GM19324 (cell line): ENCODE measurements around the gene GRK3.
"Not testable (repeated sequence)": the region's sequence is repeated elsewhere in the genome, so short reads cannot be mapped to it uniquely, and the experiment has no call there.

Experiments used
- ATAC-seq: cut with Tn5 transposase; IDR thresholded peaks from one replicate; pipeline ENCODE4 v1.9.1; 2021; ENCODE audit warnings: mild to moderate bottlenecking, moderate library complexity; ENCODE audit not compliant: unreplicated experiment, low FRiP score

The GRK3 gene

DNA sequence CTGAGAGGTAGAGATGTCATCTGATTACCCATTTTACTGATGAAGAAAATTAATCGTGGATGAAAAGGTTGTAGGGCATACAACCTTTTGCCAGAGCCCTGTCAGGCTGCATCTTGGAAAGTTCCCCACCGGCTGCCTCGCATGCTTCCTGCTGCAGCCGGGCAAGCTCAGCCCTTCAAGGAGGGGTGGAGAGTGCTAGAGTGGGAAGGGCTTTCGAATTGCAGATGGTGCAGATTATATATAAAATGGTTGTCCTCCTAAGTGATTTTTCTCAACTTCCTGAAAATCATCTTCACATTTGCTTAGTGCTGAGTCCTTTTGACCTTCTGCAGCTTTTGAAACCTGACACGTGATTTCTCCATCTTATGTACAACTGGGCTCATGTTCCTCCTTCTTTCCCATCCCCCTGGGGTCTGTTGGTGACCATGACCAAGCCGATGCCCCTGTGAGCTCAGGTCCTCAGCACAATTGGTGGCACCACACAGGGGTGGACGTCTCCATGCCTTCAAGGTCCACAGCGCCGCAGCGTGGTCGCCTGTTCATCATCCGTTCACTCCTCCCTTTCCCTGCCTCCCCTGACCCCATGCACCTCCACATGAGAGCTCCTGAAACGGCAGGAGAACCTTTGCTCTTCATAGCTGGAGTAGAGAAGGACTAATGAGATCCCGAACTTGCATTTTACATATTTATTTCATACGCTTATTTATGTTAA is 129.9 kb downstream of the GRK3 start:
- ATAC-seq: no peak

DNA sequence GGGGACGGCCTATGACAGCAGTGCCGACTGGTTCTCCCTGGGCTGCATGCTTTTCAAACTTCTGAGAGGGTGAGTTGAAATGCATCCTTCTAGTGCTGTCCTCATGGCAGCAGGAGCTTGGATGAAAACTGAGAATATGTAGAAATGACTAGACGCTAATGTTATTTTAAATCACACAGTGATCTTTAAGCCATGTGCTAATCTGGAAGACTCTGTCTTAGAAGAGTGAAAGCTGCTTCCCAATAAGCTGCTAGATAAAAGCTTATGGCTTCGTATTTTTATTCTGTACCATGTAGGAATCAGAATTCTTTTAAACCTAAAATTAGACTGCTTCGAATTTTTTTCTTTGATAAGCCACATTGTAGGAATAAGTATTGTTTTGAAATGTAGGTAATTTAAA is 130.7 kb downstream of the GRK3 start:
- no peak for ATAC-seq

DNA sequence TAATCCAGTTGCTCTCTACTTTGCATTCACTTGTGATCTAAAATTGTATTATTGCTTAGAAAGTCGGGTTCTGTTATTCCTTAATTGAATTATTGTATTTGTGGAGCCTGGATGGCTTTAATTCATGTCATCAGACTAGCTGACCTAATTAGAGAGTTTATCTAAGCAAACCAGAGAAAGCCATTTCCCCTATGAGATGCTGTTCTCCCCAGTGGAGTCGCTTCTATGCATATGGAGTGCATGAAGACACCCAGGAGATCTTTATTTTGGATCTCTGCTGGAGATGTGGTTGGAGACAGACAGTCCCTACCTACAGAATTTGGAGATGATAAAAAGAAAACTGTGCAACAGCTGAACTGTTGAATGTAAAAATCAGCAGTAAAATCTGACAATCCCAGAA is 132.3 kb downstream of the GRK3 start:
- no peak for ATAC-seq

DNA sequence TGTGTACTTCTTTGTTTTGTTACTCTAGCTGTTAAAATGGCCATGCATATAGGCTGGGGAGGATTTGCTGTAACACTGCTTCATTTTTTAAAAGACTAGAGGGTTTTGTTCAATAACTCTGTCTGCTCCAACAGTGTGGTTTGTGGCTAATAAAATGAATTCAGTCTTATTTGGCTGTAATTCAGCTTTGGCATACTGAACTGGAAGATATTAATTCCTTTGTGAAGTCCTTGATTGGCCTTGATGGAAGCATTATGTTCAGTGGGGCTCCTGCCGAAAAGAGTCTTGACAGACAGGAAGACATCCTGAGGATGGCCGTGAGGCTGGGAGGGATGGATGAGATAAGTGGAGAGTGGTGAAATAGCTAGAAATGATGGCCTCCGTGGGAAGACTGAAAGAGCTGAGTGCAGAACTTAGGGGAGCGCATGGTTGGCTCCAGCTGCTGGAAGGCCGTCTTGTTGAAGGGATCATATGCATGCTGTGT is 132.7 kb downstream of the GRK3 start:
- ATAC-seq: no peak

- no peak for ATAC-seq
These were observed 133.5 kb downstream of the GRK3 start for GRCh38 chr22:25697978-25698377.

- ATAC-seq: no peak
These were observed 134.0 kb downstream of the GRK3 start for GRCh38 chr22:25698461-25698860.

GRCh38 chr22:25698978-25699377 is 134.5 kb downstream of the GRK3 start:
- no peak for ATAC-seq

DNA sequence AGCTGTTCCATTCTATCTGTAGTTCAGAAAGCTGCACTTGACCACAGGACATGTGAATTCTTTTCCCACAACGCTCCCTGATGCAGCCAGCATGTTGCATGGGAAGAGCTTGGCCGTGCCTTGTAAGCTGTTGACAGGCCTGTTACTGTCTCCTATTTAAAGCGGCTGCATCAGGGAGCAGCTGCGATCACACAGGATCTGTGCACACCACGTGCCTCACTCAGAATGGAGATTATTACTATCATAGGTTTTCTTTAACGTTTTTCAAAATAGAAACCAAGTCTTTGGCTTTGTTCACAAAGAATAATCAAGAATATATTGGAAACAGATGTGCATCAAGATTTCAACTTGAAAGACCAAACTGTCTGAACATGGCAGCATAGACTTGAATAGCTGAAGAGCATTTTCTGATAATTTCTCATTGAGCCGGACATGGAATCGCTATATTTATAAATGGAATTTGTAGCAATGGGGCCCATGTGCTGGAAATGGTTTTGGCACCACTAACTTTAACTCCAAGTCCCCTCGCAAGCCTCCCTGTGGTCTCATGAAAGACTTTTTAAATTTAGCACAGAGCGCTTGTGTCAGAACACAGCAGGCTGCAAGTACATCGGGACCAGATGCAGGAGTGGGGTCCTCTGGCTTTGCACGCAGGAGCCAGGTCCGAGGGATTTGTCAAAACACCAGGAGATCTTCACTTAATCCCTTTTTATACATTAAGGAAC is 136.7 kb downstream of the GRK3 start:
- no peak for ATAC-seq

DNA sequence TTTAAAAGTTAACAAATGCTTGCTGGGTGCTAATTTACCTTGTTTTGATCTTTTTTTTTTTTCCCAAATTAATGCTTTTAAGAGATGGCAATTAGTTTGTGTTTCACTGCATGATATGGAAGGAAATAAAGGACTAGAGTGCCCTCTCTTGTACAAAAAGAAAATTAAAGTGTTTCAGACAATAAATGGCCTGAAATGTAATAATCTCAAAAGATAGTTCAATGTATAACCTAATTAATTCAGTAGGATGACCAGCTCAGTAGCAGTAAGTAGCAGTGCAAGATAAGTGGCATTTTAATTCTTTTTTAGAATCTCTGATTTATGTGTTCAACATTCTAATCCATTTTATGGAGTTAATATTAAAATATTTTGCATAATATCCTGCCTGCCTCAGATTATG is 137.6 kb downstream of the GRK3 start:
- ATAC-seq: no peak

GRCh38 chr22:25702571-25703167 is 138.2 kb downstream of the GRK3 start:
- ATAC-seq: no peak

GRCh38 chr22:25704701-25705100 is 140.2 kb downstream of the GRK3 start:
- ATAC-seq: no peak

- no peak for ATAC-seq
These were observed 141.7 kb downstream of the GRK3 start for GRCh38 chr22:25706197-25706596.

DNA sequence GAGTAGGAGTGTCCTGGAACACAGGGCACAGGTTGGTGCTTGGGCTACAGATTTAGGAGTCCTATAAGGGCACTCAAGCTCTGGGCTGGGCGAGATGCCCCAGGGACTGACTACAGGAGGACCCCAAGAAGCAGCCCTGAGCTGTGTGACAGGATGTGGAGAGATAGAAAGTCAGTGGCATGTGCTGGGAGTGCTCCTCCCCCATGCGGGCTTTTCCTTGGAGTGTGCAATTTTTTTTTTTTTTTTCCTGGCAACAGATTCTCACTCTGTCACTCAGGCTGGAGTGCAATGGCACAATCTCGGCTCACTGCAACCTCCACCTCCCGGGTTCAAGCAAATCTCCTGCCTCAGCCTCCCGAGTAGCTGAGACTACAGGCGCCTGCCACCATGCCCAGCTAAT is 144.0 kb downstream of the GRK3 start:
- ATAC-seq: not testable (repeated sequence)

- no peak for ATAC-seq
These were observed 145.3 kb downstream of the GRK3 start for GRCh38 chr22:25709758-25710157.

GRCh38 chr22:25710501-25710900 is 146.0 kb downstream of the GRK3 start:
- no peak for ATAC-seq

DNA sequence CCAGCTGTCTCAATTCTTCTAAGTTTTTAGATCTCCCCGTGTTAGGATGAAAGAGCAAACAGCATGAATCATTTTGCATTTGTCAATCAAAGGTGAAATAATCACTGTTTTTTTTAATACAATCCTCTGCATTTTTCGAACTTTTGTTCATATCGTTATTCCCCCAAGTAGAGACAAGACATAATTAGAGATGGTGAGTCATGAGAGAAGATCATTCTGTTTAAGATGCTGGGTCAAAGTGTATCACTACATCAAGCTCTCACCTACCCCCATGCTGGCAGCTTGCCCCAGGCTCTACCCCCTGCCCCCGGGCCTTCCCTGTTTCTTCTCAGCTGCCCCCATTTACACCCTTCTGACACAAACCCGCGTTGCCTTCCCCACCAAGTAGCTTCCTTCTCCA is 147.0 kb downstream of the GRK3 start:
- no peak for ATAC-seq

GRCh38 chr22:25712661-25713400 is 148.4 kb downstream of the GRK3 start:
- no peak for ATAC-seq

DNA sequence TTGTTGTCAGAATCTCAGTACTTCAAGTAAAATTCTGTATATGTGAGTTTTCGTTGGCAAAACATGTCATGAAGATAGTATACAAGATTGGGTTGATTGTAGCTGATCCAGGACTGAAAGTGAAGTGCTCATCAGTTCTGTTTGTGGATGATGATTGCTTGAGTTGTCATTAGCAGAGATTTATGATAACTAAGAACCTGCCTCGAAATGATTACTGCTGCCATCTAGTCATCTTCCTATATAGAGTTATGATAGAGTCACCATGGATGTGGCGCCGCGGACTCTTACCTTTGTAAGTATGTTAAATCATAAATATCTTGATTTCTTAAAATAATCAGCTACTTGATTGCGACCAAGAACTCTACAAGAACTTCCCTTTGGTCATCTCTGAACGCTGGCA is 149.6 kb downstream of the GRK3 start:
- no peak for ATAC-seq

GRCh38 chr22:25714739-25715138 is 150.3 kb downstream of the GRK3 start:
- no peak for ATAC-seq

GRCh38 chr22:25716637-25717036 is 152.2 kb downstream of the GRK3 start:
- no peak for ATAC-seq
